ENCODE results near the gene SLC36A3.
A peak's percentile ranks its signal among the peaks of the same experiment; 100 is the strongest.

SLC36A3 gene

DNA sequence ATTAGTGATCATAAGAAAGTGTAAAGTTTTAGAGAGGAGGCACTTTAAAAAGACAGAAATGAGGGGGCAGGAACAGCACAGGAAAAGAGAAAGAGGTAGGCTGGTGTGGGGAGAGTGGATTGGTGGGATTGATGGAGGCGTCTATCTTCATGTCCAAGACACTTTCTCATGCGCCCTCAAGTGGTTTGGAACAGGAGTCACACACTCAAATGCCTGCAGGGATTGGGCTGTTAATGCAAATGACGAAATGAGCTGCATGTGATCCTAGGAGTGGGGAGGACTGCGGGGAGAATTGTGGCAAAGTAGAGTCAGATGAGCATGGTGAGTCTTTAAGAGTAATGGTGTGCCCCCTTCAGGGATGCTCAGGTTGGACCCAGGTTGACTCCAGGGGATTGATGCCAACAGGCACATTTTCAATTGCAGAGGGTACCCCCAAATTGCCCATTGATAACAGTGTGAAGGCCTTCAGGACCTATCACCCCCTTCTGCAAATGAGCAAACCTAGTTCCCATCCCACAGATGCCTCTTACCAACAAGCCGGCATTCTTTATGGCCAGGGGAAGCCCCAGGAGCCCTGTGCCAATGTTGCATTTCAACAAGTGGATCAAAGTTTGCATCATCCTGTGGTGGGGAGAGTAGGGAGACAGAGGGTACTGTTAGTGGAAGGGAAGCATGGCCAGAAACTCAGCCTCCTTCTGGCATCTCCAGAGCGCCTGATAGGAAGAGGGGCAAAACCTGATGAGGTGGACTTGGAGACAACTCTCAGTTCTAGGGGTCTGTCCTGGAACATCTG is 5.3 kb downstream of the SLC36A3 start:
- peak; percentile 10 to 18 for DNase-seq (ENCODE audit: low read depth in 2 of 2)

DNA sequence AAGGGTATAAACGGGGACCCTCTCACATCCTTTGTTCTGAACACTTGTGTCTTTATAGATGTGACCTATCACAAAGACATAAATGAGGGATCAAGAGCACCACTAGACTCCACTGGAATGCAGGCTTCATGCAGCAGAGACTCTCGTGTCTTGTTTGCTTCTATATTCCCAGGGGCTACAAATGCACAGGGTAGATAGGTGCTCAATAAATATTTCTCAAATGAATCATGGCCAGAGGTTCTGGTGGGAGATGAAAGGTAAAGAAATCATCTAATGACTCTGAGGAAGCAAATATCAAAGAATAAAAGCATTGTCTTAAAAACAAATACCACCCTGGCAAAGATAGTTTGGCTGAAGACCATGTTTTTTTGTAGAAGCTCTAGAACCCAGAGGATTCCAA is 6.6 kb downstream of the SLC36A3 start:
- no peak for DNase-seq (ENCODE audit: low read depth in 2 of 2)

DNA sequence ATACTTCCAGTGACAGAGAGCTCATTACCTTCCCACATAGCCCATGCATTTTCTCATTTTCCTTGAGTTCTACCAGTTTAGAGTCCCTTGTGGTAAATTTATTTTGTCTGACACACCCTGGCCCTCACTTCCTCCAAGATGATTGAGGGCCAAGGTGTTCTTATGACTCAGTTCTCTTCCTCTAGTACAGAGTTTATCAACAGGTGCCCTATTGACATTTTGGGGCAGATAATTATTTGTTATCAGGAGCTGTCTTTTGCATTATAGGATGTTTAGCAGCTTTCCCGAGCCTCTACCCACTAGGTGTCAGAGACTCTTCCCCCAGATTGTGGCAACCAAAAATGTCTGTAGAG is 7.1 kb downstream of the SLC36A3 start:
- no peak for DNase-seq (ENCODE audit: low read depth in 2 of 2)

DNA sequence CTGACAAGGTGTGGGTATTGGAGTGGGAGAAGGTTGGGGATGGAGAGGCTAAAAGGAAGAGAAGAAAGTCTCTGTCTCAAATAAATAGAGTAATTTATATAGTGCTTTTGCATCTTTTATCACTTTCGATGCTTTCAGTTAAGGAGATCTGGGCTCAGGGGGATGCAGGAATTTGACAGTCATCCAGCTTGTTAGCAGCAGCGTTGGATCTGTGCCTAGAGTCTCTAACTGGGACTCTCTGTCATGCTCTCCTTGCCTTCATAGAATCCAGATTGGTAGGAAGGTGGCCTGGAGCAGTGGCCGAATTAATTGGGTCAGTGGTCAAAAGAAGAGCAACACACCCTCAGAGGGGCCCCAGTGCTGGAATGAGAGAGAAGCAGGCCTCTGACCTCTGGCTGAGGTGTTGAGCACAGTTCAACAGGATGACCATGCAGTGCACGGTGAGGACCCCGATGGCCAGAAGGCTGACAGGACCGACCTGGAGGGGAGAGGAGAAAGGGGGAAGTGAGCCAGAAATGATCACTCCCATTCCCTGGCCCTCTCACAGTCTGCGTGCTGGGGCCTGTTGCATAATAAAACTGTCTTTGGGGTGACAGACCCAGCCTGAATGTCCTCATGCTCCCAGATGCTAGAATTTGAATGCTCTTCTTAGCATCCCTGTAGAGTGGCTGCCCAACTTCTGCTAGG is 7.6 kb downstream of the SLC36A3 start:
- DNase-seq (ENCODE audit: low read depth in 2 of 2) = no peak

DNA sequence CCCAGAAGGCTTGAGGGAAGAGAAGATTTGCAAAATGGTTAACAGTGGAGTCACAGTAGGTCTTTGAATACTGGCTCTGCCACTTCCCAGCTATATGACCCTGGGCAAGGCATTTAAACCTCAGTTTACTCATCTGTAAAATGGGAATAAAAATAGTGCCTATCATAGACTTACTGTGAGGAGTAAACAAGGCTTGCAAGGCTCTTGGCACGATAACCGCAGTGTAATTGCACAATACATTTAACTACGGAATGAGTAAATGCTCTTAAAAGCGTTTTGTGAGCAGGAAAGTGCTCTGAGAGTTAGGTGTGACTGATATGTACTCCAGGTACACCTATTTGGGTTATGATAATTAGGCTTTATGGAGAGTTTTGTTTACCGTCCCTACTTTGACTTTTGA is 8.4 kb downstream of the SLC36A3 start:
- no peak for DNase-seq (ENCODE audit: low read depth in 2 of 2)

DNA sequence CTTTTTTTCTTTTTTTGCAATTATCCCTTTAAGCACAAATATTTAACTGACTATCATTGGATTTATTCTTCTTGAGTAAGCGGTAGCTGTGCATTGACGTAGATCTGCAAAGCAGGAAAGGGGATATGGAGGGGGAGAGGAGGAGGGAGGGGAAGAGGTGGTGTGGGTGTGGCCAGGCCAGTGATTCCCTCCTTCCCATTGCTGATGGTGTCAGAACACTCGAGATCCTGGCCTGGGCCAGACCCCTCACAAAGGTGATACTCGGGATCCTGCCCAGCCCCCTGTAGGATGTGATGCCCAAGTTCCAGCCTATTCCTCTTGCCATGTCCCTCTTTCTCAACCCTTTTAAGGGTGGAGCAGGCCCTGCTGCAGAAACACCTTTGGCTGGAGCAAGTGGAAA is 9.9 kb downstream of the SLC36A3 start:
- no peak for DNase-seq (ENCODE audit: low read depth in 2 of 2)

DNA sequence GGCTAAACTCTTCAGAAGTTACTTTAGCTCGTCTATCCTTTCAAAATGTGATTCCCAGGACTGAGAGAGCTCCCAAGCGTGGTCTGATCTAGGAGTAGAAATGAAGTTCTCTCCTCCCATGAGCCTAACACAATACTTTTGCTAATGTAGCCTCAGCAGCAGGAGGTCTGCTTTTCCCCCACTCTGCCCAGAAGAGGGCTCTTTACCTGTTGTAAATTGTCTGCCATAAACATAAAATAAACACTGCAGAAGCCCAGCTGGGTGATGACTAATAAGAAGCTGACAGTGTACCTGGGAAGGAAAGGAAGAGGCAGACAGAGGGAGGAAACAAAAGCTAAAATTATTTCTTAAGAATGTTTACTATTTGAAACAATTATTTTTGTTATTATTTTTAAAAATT is 15.4 kb downstream of the SLC36A3 start:
- DNase-seq (ENCODE audit: low read depth in 2 of 2) = no peak

DNA sequence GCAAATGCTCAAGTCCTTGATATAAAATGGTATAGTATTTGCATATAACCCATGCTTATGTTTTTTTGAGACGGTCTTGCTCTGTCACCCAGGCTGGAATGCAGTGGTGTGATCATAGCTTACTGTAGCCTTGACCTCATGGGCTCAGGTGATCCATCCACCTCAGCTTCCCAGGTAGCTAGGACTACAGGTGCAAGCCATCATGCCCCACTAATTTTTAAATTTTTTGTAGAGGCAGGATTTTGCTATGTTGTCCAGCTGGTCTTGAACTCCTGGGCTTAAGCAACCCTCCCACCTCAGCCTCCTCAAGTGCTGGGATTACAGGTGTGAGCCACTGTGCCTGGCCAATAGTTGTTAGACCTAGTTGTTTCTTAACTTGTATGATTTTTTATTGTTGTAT is 17.3 kb downstream of the SLC36A3 start:
- no peak for DNase-seq (ENCODE audit: low read depth in 2 of 2)

DNA sequence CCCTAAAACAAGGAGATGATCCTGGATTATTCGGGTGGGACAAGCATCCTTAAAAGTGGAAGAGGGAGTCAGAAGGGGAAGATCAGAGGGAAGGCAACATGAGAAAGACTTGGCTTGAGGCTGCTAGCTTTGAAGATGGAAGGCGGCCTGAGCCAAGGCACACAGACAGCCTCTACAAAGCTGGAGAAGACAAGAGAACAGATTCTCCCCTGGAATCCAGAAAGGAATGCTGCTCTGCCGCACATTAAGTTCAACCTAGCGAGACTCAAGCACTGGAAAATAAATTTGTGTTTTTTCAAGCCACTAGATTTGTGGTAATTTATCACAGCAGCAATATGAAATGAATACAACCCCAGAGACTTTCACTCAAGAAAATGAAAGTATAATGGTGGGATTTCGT is 17.9 kb downstream of the SLC36A3 start:
- no peak for DNase-seq (ENCODE audit: low read depth in 2 of 2)

DNA sequence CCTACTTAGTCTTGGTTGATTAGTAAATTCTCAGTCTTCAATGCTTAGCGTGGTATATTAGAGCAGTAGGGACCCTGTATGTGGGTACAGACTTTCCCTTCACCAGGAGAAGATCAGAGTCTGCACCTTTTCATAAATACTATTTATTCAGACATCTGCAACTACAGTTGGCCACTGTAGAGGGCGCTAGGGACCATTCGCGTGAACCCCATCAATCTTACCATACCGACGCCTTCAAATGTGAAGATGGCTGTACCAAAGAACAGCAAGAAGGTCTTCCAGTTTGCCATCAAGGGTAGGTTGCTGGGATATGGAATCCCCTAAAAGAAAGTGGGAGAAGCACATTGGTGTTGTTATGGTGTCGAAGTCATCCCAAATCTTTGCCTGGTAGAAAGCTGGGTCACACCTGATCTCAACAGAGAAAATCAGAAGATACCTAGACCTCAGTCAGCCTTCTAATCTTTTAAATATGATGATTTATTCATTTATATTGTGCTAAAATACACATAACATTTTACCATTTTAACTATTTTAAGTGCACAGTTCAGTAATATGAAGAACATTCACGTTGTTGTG is 19.1 kb downstream of the SLC36A3 start:
- DNase-seq (ENCODE audit: low read depth in 2 of 2) = no peak

DNA sequence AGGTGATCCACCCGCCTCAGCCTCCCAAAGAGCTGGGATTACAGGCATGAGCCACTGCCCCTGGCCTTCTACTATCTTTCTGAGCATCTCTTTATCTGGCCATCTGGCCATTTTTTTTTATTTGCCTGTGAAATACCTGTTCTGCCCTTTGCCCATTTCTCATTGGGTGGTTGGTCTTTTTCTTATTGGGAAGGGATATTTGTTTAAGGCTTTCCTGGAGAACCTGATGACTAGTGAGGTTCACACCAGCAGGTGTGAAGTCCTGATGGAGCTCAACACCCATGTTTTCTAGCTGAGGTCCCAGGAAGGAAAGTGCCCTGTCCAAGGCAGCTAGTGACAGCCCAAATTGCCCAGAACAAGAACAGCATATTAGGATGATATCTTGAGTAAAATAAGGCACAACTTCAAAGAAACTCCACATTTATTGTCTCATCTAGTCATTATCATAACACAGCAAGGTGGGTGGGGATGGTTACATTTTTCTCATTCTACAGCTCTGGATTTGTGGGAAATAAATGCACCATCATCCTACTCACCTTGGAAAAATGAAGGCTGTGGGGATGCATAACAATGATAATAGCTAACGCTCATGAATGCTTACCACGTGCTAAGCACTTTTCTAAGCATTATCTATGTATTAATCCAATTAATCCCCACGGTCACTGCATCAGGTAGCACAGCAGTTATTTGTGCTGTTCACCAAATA is 20.3 kb downstream of the SLC36A3 start:
- no peak for DNase-seq (ENCODE audit: low read depth in 2 of 2)

DNA sequence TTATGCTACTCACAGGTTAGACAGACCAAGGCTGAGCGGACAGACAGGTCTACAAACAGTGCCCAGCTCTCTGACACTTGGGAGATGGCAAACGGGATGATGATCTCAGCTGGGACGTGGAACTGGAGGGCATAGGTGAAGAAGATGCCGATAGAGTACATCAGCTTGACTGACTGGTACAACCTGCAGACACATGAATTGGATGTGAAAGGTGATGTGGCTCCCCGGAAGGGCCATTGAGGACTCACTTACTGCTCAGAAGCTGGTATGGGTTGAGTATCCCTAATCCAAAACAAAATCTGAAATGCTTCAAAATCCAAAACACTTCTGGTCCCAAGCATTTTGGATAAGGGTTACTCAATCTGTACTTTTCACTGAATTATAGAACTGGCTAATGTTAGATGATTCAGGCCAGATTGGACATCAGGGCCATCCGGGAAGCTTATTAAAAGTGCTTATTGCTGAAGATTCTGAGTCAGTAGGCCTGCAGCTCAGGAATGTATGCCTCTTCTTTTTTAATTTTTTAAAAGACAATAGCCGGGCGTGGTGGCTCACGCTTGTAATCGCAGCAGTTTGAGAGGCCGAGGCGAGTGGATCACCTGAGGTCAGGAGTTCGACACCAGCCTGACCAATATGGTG is 22.4 kb downstream of the SLC36A3 start:
- no peak for DNase-seq (ENCODE audit: low read depth in 2 of 2)

DNA sequence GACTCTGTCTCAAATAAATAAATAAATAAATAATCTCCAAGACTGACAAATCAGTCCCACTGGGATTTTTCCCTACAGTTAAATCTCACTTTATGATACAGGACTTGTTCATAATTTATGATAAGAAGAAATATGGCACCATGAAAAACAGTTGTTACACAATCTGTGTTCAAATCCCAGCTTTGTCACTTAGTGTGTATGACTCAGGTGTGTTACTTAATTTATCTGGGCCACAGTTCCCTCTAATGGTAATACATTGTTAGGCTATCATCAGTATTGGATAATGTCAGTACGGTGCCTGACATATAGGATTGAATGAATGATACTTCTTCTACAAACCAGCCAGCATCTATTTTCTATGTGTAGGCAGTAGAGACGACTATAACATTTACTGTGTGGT is 23.1 kb downstream of the SLC36A3 start:
- no peak for DNase-seq (ENCODE audit: low read depth in 2 of 2)

DNA sequence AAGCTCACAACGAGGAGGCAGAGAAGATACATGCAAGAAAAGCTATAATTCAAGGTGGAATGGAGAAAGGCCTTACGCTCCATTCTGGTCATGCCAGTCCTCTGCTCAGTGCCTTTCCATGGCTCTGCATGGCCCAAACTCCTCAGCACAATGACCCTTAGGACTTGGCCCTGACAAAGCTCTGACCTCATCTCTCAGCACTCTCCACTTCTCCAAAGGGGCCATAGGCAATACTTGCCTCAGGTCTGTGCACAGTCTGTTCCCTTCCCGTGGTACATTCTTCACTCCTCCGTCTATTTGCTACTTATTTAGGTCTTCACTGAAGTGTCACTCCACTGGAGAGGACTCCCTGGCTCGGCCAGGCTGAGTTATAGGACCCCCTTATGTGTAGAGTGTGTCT is 24.7 kb downstream of the SLC36A3 start:
- DNase-seq (ENCODE audit: low read depth in 2 of 2) = no peak

DNA sequence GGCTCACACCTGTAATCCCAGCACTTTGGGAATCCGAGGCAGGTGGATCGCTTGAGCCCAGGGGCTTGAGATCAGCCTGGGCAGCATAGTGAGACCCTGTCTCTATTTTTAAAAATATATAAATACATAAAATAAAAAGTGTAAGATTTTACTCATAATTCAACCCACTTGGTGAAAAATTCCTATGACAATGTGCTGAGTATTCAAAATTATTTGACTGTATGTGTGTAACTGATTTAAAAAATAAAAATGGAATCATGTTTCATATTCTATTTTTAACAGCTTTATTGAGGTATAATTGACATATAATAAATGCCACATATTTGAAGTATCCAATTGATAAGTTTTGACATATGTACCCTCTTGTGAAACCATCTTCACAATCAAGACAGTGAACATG is 27.8 kb downstream of the SLC36A3 start:
- no peak for DNase-seq (ENCODE audit: low read depth in 2 of 2)

DNA sequence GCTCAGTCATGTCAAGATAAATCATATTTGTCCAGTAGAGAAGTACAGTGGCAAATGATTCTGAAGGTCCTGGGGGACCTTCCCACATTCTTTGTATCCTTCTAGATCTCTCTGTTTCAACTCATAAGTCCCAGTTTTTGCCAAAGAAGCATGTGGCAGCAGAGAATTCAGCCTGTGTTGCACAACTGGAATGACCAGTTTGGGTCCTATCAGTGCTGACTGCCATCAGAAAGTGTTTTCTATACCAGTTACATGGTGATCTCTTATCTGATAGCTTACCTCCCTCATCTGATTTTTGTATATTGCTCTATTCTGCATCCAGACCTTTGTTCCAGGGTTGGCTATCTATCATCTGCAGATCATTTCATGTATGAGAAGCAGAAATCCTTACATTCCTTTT is 28.9 kb downstream of the SLC36A3 start:
- DNase-seq (ENCODE audit: low read depth in 2 of 2) = no peak

DNA sequence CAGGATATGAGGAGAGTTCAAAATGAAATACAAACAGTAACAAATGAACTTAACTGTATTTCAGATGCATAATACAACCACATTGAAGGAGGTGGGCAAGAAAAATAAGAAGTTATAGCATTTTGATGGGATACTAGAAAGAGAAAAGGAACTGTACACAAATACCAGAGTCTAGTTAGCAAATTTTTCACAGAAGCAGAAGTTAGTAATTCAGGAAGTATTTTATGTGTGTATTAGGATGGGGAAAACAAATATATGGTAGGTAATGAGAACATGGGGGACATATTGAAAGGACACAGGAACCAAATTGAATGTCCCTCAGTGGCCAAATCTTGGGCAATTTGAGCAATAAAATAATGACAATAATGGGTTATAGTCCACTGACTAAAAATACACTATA is 32.2 kb downstream of the SLC36A3 start:
- no peak for DNase-seq (ENCODE audit: low read depth in 2 of 2)

DNA sequence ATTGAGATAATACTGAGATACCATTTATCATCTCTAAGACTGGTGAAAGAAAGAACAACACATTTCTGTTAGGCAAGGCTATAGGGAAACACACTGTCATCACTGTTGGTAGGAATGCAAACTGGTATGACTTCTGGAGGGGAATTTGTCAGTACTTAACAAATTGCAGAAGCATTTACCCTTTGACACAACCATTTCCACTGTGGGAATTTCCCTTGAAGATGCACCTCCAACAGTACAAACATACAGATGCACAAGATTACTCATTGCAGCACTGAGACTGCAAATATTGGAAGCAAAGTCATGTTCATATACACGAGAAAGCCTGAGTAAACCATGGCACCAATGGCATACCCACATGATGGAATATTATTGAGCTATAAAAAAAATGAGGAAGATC is 33.0 kb downstream of the SLC36A3 start:
- DNase-seq (ENCODE audit: low read depth in 2 of 2) = no peak

DNA sequence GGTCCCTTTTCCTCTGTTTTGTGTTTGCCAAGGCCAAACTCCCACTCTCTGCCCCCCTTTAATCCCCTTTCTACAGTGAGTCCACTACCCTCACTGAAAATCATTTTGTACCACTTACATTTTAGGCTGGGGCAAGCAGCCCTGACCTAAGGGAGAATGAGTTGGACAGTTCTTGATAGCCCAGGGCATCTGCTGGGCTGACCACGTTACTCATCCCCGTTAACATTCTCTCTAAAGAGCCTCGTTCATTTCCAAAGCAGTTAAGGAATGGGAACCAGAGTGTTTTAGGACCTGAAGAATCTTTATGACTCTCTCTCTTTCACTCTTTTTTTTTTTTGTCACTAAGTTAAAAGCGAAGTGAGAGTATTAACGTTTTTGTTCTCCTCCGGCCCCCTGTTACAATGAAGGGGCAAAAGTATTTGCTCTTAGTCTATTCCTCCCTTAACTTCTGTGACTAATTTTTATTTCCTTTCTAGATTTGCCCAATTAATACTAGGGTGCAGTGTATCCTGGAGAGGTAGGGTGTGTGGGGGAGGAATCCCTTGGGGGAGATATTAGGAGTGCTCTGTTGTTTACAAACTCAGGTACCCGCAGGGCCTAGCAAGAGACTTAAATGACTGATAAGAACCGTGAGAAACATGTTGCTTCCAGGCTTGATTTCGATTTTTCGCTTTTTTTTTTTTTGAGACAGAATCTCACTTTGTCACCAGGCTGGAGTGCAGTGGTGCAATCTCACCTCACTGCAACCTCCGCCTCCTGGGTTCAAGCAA is 35.9 kb downstream of the SLC36A3 start:
- no peak for DNase-seq (ENCODE audit: low read depth in 2 of 2)

DNA sequence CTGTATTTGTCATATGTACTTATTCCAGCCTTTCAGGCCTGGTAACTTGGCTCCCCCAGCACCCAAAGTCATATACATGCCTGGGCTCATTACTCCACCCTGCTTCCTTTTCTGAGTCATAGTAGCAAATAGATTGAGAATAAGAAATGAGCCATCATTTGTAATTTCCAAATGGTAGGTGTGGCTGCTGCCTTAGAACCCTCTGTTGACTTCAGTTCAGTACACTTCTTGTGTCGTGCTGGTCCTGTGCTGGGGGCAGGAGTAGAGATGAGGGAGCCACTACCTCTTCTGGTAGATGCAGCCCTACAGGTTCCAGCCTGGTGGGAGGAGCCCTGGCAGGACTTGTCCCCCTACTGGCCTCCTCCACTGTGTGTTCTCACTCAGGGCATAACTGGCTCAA is 39.5 kb downstream of the SLC36A3 start:
- no peak for DNase-seq (ENCODE audit: low read depth in 2 of 2)

DNA sequence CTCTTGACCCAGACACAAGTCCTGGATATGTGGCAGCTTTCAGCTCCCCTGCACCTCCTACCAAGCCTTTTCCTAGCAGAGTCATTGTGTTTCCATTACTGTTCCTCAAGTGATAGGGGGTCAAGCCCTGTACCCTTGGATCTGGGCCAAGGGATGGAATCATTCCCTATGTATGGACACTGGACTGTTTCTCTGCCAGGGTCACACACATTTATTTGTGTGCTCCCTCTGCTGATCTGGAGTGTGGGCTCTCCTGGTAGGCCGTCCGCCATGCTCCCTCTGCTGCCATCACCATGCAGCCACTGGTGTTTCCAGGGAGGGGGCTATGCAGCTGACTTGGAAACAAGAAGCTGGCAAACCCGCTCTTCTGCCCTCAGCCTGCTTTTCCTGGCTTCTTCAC is 41.0 kb downstream of the SLC36A3 start:
- DNase-seq (ENCODE audit: low read depth in 2 of 2) = no peak
